ENCODE measurements around the gene RC3H1.

Gene RC3H1

DNA sequence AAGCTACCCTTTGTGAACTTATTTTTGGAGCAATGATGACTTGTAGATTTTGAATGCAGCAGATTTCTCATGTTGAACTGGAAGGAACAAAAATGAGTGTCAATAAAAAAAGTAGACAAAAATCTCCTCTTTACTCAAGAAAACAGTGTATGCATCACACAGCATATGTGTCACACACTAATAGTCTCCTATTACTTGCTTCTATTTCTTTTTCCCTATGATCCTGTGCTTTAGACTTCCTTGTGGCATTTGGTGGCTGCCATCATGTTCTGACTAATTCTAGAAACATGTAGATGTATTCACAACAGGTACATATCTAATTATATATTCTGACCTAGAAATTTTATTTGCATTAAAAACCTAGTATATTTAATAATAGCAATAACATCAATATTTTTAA lies 14.3 kb downstream of the RC3H1 start:
- H3K4me3 ChIP-seq (ENCODE audit: low read depth, low read length), result no peak overlapping the region
- no peak for DNase-seq (ENCODE audit: low read depth)
- TF ChIP-seq, protein P1, sequence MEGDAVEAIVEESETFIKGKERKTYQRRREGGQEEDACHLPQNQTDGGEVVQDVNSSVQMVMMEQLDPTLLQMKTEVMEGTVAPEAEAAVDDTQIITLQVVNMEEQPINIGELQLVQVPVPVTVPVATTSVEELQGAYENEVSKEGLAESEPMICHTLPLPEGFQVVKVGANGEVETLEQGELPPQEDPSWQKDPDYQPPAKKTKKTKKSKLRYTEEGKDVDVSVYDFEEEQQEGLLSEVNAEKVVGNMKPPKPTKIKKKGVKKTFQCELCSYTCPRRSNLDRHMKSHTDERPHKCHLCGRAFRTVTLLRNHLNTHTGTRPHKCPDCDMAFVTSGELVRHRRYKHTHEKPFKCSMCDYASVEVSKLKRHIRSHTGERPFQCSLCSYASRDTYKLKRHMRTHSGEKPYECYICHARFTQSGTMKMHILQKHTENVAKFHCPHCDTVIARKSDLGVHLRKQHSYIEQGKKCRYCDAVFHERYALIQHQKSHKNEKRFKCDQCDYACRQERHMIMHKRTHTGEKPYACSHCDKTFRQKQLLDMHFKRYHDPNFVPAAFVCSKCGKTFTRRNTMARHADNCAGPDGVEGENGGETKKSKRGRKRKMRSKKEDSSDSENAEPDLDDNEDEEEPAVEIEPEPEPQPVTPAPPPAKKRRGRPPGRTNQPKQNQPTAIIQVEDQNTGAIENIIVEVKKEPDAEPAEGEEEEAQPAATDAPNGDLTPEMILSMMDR (IDR thresholded peaks at IDR 0.05; ENCODE audit: control insufficient read depth, extremely low read depth, insufficient read depth), result no peak

DNA sequence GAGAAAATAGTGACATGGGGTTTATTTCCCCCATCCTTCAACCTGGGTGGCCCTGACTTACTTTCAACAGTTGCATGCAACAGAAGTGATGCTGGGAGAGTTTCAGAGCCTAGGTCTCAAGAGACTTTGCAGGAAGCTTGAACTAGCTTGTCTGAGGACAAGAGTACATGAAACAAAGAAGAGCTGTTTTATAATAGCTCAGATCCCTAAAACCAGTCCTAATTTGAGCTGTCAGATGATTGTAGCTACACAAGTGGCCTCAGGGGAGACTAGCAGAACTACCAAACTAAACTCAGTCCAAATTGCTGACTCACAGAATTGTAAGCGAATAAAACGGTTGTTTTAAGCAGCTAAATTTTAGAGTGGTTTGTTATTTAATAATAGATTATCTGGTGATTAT lies 17.1 kb downstream of the RC3H1 start:
- H3K4me3 ChIP-seq (ENCODE audit: low read depth, low read length), result no peak overlapping the region
- DNase-seq (ENCODE audit: low read depth), result no peak
- TF ChIP-seq, protein P1 (IDR thresholded peaks at IDR 0.05; ENCODE audit: control insufficient read depth, extremely low read depth, insufficient read depth), result no peak

DNA sequence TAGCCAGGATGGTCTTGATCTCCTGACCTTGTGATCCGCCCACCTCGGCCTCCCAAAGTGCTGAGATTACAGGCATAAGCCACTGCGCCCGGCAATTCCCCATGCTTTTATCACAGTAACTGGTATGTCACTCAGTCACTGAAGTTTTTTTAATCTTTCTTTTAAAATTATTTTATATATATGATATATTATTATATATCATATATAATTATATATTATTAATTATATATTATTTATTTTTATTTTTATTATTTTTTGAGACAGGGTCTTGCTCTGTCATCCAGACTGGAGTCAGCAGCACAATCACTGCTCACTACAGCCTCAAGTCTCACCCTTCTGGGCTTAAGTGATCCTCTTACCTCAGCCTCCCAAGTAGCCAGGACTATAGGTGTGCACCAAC lies 18.3 kb downstream of the RC3H1 start:
- DNase-seq (ENCODE audit: low read depth), result no peak
- TF ChIP-seq, protein P1 (IDR thresholded peaks at IDR 0.05; ENCODE audit: control insufficient read depth, extremely low read depth, insufficient read depth), result no peak

DNA sequence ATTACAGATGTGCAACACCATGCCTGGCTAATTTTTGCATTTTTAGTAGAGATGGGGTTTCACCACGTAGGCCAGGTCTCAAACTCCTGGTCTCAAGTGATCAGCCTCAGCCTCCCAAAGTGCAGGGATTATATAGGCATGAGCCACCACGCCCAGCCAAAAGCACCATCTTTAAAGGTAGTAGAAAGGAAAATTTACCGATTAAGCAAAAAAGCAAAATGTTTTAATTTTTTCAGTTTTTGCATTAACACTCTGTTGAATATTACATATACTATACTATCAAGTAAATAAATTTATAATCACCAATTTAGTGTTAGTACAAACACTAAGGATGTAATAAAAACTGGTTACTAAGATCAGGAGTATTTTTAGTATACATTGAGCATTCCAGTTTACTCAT lies 20.6 kb downstream of the RC3H1 start:
- H3K4me3 ChIP-seq (ENCODE audit: low read depth, low read length), result no peak overlapping the region
- no peak for DNase-seq (ENCODE audit: low read depth)
- TF ChIP-seq, protein P1 (IDR thresholded peaks at IDR 0.05; ENCODE audit: control insufficient read depth, extremely low read depth, insufficient read depth), result no peak

More for the DNA sequence above, 18.3 kb downstream of the RC3H1 start:
- H3K4me3 ChIP-seq (ENCODE audit: low read depth, low read length), result no peak overlapping the region

DNA sequence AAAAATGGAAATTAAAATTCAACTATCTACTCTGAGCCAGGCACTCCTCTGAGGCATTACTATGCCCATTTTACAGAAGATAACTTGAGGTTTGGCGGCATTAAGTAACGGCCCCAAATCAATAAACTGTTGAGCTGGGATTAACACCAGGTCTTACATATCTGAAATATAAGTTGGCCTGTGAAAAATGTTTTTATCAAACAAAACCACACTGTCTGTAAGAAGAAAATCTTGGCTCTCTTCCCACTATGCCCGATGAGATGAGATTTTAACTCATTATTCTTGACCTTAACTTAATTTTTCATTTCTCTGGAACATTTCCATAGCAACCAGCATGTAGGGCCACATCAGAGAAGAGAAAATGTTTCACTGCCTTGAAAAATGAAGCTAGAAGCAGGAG lies 21.8 kb downstream of the RC3H1 start:
- TF ChIP-seq, protein P1 (IDR thresholded peaks at IDR 0.05; ENCODE audit: control insufficient read depth, extremely low read depth, insufficient read depth), result no peak
- no peak for DNase-seq (ENCODE audit: low read depth)
- no peak overlapping the region for H3K4me3 ChIP-seq (ENCODE audit: low read depth, low read length)

DNA sequence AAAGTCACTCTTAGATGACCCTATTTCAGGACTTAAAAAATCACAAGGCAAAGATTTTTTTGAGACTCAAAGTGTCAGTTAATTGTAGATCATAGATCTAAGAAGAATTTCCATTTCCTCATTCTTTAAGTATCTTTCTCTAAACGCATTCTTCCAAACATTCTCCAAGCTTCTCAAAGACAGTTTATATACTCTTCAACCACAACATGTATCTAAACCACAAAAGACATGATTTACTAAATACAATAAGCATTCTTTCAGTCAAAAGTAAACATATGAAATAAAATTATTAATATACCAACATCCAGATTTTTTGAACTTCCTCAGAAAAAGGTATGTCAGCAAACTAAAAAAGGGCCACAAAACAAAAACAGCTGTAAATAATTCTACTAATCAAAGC lies 24.4 kb downstream of the RC3H1 start:
- no peak for DNase-seq (ENCODE audit: low read depth)
- TF ChIP-seq, protein P1 (IDR thresholded peaks at IDR 0.05; ENCODE audit: control insufficient read depth, extremely low read depth, insufficient read depth), result no peak
- H3K4me3 ChIP-seq (ENCODE audit: low read depth, low read length), result no peak overlapping the region

DNA sequence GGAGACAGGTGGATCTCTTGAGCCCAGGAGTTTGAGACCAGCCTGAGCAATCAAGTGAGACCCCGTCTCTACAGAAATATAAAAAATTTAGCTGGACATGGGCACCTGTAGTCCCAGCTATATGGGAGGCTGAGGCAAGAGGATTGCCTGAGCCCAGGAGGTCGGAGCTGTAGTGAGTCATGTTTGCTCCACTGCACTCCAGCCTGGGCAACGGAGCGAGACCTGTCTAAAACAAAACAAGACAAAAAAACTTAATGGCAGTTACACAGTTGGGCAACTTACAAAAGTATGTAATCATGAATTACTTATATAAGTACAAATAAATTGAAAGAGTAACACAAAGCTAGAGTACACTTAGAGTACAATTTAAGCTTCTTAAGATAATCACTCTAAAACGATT lies 25.2 kb downstream of the RC3H1 start:
- H3K4me3 ChIP-seq (ENCODE audit: low read depth, low read length), result no peak overlapping the region
- no peak for DNase-seq (ENCODE audit: low read depth)
- TF ChIP-seq, protein P1 (IDR thresholded peaks at IDR 0.05; ENCODE audit: control insufficient read depth, extremely low read depth, insufficient read depth), result no peak

Data from LNCaP clone FGC (cell line).